ENCODE results near the gene CDK14.

The CDK14 gene

GRCh38 chr7:90859521-90859920 is 263.4 kb downstream of the CDK14 start:
- Histone ChIP-seq H3K9ac (ENCODE audit: low read length) (no peak overlapping the region), H3K27ac (ENCODE audit: low read depth, low read length) (no peak overlapping the region), H3K4me3 (ENCODE audit: low read depth, low read length) (no peak overlapping the region), H3K36me3 (ENCODE audit: control insufficient read depth in 1 of 2, insufficient read depth in 2 of 2, low read length in 2 of 2) (no peaks in the 10 kb centered on the region), H4K8ac (ENCODE audit: low read depth, low read length) (no peak overlapping the region), H3K14ac (ENCODE audit: low read length) (no peak overlapping the region), H2BK12ac (ENCODE audit: low read length) (no peak overlapping the region), H2BK5ac (ENCODE audit: low read depth, low read length, poor library complexity) (no peak overlapping the region), H4K91ac (ENCODE audit: low read depth, low read length) (no peak overlapping the region), H3K4me2 (ENCODE audit: low read length) (no peak overlapping the region), H3K79me2 (ENCODE audit: control insufficient read depth, insufficient read depth, low read length, poor library complexity) (no peaks in the 10 kb centered on the region), H3K4ac (ENCODE audit: low read depth, low read length) (no peak overlapping the region), H3K4me1 (ENCODE audit: control insufficient read depth in 1 of 2, insufficient read depth in 2 of 2, low read length in 2 of 2) (no peaks in the 10 kb centered on the region), H3K18ac (ENCODE audit: low read length) (no peak overlapping the region), H3K9me3 (ENCODE audit: insufficient read depth, low read depth, low read length) (no peaks in the 10 kb centered on the region), H2AK5ac (ENCODE audit: low read length) (no peak overlapping the region), H4K12ac (ENCODE audit: low read depth, low read length) (no peak overlapping the region), H2BK120ac (ENCODE audit: insufficient read depth, low read length, poor library complexity) (no peak overlapping the region), H3K27me3 (ENCODE audit: insufficient read depth, low read length) (no peaks in the 10 kb centered on the region), H3K79me1 (ENCODE audit: low read length) (no peaks in the 10 kb centered on the region), H3K23ac (ENCODE audit: low read length) (no peak overlapping the region), H2AFZ (ENCODE audit: insufficient read depth, low read length, poor library complexity) (no peak overlapping the region)
- DNase-seq, result no peak

DNA sequence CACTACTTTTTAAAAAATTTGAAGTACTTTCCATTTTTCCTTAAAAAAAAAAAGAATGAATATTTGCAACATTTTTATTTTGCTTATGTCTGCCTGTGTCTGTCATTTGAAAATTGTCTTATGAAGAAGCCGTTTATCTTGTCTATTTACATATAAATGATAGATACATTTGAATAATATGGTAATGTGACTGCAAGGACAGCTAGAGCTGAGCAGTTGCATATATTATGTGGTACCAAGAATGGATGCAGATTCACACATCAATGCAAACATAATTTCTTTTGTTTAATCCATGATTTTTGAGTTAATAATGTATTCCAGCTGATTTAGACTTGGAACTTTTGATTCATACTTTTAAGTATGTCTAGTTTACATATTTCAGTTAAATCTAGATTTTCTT is 268.0 kb downstream of the CDK14 start:
- DNase-seq, result no peak
- H3K9me3 ChIP-seq (ENCODE audit: insufficient read depth, low read depth, low read length), result no peaks in the 10 kb centered on the region
- no peak overlapping the region for H3K9ac ChIP-seq (ENCODE audit: low read length)
- H3K4me3 ChIP-seq (ENCODE audit: low read depth, low read length), result no peak overlapping the region
- no peak overlapping the region for H2BK5ac ChIP-seq (ENCODE audit: low read depth, low read length, poor library complexity)
- no peak overlapping the region for H4K91ac ChIP-seq (ENCODE audit: low read depth, low read length)
- H4K8ac ChIP-seq (ENCODE audit: low read depth, low read length), result no peak overlapping the region
- no peak overlapping the region for H3K4ac ChIP-seq (ENCODE audit: low read depth, low read length)
- H4K12ac ChIP-seq (ENCODE audit: low read depth, low read length), result no peak overlapping the region
- H3K79me2 ChIP-seq (ENCODE audit: control insufficient read depth, insufficient read depth, low read length, poor library complexity), result no peaks in the 10 kb centered on the region
- H2AK5ac ChIP-seq (ENCODE audit: low read length), result no peak overlapping the region
- H3K27me3 ChIP-seq (ENCODE audit: insufficient read depth, low read length), result no peaks in the 10 kb centered on the region
- H2BK12ac ChIP-seq (ENCODE audit: low read length), result no peak overlapping the region
- WGBS (ENCODE audit: extremely low coverage, insufficient coverage, insufficient read length), result no CpG with 5 or more reads among the region's 1 CpG
- no peak overlapping the region for H3K14ac ChIP-seq (ENCODE audit: low read length)
- no peaks in the 10 kb centered on the region for H3K4me1 ChIP-seq (ENCODE audit: control insufficient read depth in 1 of 2, insufficient read depth in 2 of 2, low read length in 2 of 2)
- no peaks in the 10 kb centered on the region for H3K79me1 ChIP-seq (ENCODE audit: low read length)
- H3K27ac ChIP-seq (ENCODE audit: low read depth, low read length), result no peak overlapping the region
- H2BK120ac ChIP-seq (ENCODE audit: insufficient read depth, low read length, poor library complexity), result no peak overlapping the region
- no peaks in the 10 kb centered on the region for H3K36me3 ChIP-seq (ENCODE audit: control insufficient read depth in 1 of 2, insufficient read depth in 2 of 2, low read length in 2 of 2)
- H3K23ac ChIP-seq (ENCODE audit: low read length), result no peak overlapping the region
- H2AFZ ChIP-seq (ENCODE audit: insufficient read depth, low read length, poor library complexity), result no peak overlapping the region
- H3K4me2 ChIP-seq (ENCODE audit: low read length), result no peak overlapping the region
- H3K18ac ChIP-seq (ENCODE audit: low read length), result no peak overlapping the region

DNA sequence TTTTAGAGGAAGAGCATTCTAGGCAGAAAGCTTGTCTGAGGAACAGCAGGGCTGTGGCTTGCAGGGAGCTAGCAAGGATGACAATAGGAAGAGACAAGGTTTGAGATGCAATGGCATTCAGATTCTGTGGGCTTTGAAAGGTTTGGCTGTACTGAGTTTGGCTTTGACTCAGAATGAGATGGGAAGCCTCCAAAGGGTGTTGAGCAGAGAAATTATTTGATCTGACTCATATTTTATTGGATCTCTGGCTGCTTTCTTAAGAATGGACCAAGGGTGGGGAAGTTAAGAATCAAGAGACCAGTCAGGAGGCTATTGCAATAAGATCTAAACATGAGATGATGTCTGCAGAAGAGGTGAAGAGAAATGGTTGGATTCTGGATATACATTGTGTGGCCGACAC is 273.2 kb downstream of the CDK14 start:
- Histone ChIP-seq H2BK120ac (ENCODE audit: insufficient read depth, low read length, poor library complexity) (no peak overlapping the region), H3K4me2 (ENCODE audit: low read length) (no peak overlapping the region), H3K79me1 (ENCODE audit: low read length) (no peaks in the 10 kb centered on the region), H3K27me3 (ENCODE audit: insufficient read depth, low read length) (no peaks in the 10 kb centered on the region), H3K4me3 (ENCODE audit: low read depth, low read length) (no peak overlapping the region), H3K4me1 (ENCODE audit: control insufficient read depth in 1 of 2, insufficient read depth in 2 of 2, low read length in 2 of 2) (no peaks in the 10 kb centered on the region), H3K14ac (ENCODE audit: low read length) (no peak overlapping the region), H2BK5ac (ENCODE audit: low read depth, low read length, poor library complexity) (no peak overlapping the region), H4K12ac (ENCODE audit: low read depth, low read length) (no peak overlapping the region), H3K23ac (ENCODE audit: low read length) (no peak overlapping the region), H3K79me2 (ENCODE audit: control insufficient read depth, insufficient read depth, low read length, poor library complexity) (no peaks in the 10 kb centered on the region), H3K9me3 (ENCODE audit: insufficient read depth, low read depth, low read length) (peaks cover 2% of the 10 kb centered on the region), H3K36me3 (ENCODE audit: control insufficient read depth in 1 of 2, insufficient read depth in 2 of 2, low read length in 2 of 2) (no peaks in the 10 kb centered on the region), H3K18ac (ENCODE audit: low read length) (no peak overlapping the region), H3K27ac (ENCODE audit: low read depth, low read length) (no peak overlapping the region), H3K4ac (ENCODE audit: low read depth, low read length) (no peak overlapping the region), H2AFZ (ENCODE audit: insufficient read depth, low read length, poor library complexity) (no peak overlapping the region), H2BK12ac (ENCODE audit: low read length) (no peak overlapping the region), H4K8ac (ENCODE audit: low read depth, low read length) (no peak overlapping the region), H2AK5ac (ENCODE audit: low read length) (no peak overlapping the region), H4K91ac (ENCODE audit: low read depth, low read length) (no peak overlapping the region), H3K9ac (ENCODE audit: low read length) (no peak overlapping the region)
- DNase-seq, result no peak
- WGBS (ENCODE audit: extremely low coverage, insufficient coverage, insufficient read length), result no CpG with 5 or more reads among the region's 1 CpG

DNA sequence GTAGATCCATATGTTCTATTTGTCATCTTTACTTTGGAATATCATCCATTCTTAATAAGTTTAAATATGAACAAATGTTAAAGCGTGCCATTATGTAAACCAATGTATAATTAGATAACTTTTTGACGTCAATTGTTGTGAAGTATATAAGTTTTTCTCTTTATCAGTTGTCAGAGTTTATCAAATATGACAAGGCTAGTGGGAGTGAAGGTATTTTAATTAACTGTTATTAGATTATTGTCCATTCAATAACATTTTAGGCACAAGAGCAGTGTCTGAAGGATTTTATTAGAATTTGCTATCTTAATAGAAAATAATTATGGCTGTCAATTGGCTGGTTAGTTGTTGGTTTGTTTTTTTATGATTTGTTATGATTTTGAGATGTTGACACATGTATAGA is 280.6 kb downstream of the CDK14 start:
- Histone ChIP-seq H3K79me2 (ENCODE audit: control insufficient read depth, insufficient read depth, low read length, poor library complexity) (no peaks in the 10 kb centered on the region), H3K9ac (ENCODE audit: low read length) (no peak overlapping the region), H4K12ac (ENCODE audit: low read depth, low read length) (no peak overlapping the region), H3K27ac (ENCODE audit: low read depth, low read length) (no peak overlapping the region), H2BK12ac (ENCODE audit: low read length) (no peak overlapping the region), H2BK5ac (ENCODE audit: low read depth, low read length, poor library complexity) (no peak overlapping the region), H3K36me3 (ENCODE audit: control insufficient read depth in 1 of 2, insufficient read depth in 2 of 2, low read length in 2 of 2) (no peaks in the 10 kb centered on the region), H3K4me1 (ENCODE audit: control insufficient read depth in 1 of 2, insufficient read depth in 2 of 2, low read length in 2 of 2) (no peaks in the 10 kb centered on the region), H3K4me2 (ENCODE audit: low read length) (no peak overlapping the region), H3K27me3 (ENCODE audit: insufficient read depth, low read length) (no peaks in the 10 kb centered on the region), H4K8ac (ENCODE audit: low read depth, low read length) (no peak overlapping the region), H3K4me3 (ENCODE audit: low read depth, low read length) (no peak overlapping the region), H2BK120ac (ENCODE audit: insufficient read depth, low read length, poor library complexity) (no peak overlapping the region), H4K91ac (ENCODE audit: low read depth, low read length) (no peak overlapping the region), H3K23ac (ENCODE audit: low read length) (no peak overlapping the region), H2AFZ (ENCODE audit: insufficient read depth, low read length, poor library complexity) (no peak overlapping the region), H3K18ac (ENCODE audit: low read length) (no peak overlapping the region), H3K79me1 (ENCODE audit: low read length) (no peaks in the 10 kb centered on the region), H3K4ac (ENCODE audit: low read depth, low read length) (no peak overlapping the region), H2AK5ac (ENCODE audit: low read length) (no peak overlapping the region), H3K9me3 (ENCODE audit: insufficient read depth, low read depth, low read length) (no peaks in the 10 kb centered on the region), H3K14ac (ENCODE audit: low read length) (no peak overlapping the region)
- DNase-seq, result no peak
- no CpG with 5 or more reads among the region's 2 CpGs for WGBS (ENCODE audit: extremely low coverage, insufficient coverage, insufficient read length)

- no peaks in the 10 kb centered on the region for H3K4me1 ChIP-seq (ENCODE audit: control insufficient read depth in 1 of 2, insufficient read depth in 2 of 2, low read length in 2 of 2)
- WGBS (ENCODE audit: extremely low coverage, insufficient coverage, insufficient read length), result no CpG with 5 or more reads among the region's 2 CpGs
Observed at GRCh38 chr7:90877201-90877600, 281.1 kb downstream of the CDK14 start.

More at GRCh38 chr7:90877201-90877600, 281.1 kb downstream of the CDK14 start:
- no peak overlapping the region for H3K4me2 ChIP-seq (ENCODE audit: low read length)
- H4K91ac ChIP-seq (ENCODE audit: low read depth, low read length), result no peak overlapping the region
- no peak overlapping the region for H4K12ac ChIP-seq (ENCODE audit: low read depth, low read length)
- H3K79me2 ChIP-seq (ENCODE audit: control insufficient read depth, insufficient read depth, low read length, poor library complexity), result no peaks in the 10 kb centered on the region
- H4K8ac ChIP-seq (ENCODE audit: low read depth, low read length), result no peak overlapping the region
- DNase-seq, result no peak
- H3K4me3 ChIP-seq (ENCODE audit: low read depth, low read length), result no peak overlapping the region
- no peak overlapping the region for H3K9ac ChIP-seq (ENCODE audit: low read length)
- H3K27ac ChIP-seq (ENCODE audit: low read depth, low read length), result no peak overlapping the region
- H3K79me1 ChIP-seq (ENCODE audit: low read length), result no peaks in the 10 kb centered on the region
- H2BK120ac ChIP-seq (ENCODE audit: insufficient read depth, low read length, poor library complexity), result no peak overlapping the region
- H3K36me3 ChIP-seq (ENCODE audit: control insufficient read depth in 1 of 2, insufficient read depth in 2 of 2, low read length in 2 of 2), result no peaks in the 10 kb centered on the region
- no peak overlapping the region for H3K14ac ChIP-seq (ENCODE audit: low read length)
- H2BK5ac ChIP-seq (ENCODE audit: low read depth, low read length, poor library complexity), result no peak overlapping the region
- H3K4ac ChIP-seq (ENCODE audit: low read depth, low read length), result no peak overlapping the region
- H2BK12ac ChIP-seq (ENCODE audit: low read length), result no peak overlapping the region
- H3K18ac ChIP-seq (ENCODE audit: low read length), result no peak overlapping the region
- no peaks in the 10 kb centered on the region for H3K27me3 ChIP-seq (ENCODE audit: insufficient read depth, low read length)
- H3K9me3 ChIP-seq (ENCODE audit: insufficient read depth, low read depth, low read length), result no peaks in the 10 kb centered on the region
- no peak overlapping the region for H2AFZ ChIP-seq (ENCODE audit: insufficient read depth, low read length, poor library complexity)
- H2AK5ac ChIP-seq (ENCODE audit: low read length), result no peak overlapping the region
- no peak overlapping the region for H3K23ac ChIP-seq (ENCODE audit: low read length)
